Thyroid gland (tissue), 4 donors: Measurements from ENCODE around the gene ELMO1.

Experiments used
- POLR2A ChIP-seq, 2 donors: fragments of 450-650 bp; IDR thresholded peaks; one replicate each; pipeline ENCODE4 v1.6.1; 2017; ENCODE audit warnings: antibody characterized with exemption in 2 of 2, mild to moderate bottlenecking in 2 of 2, moderate library complexity in 1 of 2
- TF ChIP-seq, protein P1 (sequence below), 6 experiments: fragments of 200-600 bp in 3 of 6; fragments of 450-650 bp in 3 of 6; sonication (generic) in 3 of 6; IDR thresholded peaks; one replicate each; pipeline ENCODE4 v1.5.1; 2016 to 2019; ENCODE audit warnings: antibody characterized with exemption in 6 of 6, mild to moderate bottlenecking in 2 of 6, inconsistent platforms in 1 of 6, moderate library complexity in 1 of 6

- TF ChIP-seq, protein P1, sequence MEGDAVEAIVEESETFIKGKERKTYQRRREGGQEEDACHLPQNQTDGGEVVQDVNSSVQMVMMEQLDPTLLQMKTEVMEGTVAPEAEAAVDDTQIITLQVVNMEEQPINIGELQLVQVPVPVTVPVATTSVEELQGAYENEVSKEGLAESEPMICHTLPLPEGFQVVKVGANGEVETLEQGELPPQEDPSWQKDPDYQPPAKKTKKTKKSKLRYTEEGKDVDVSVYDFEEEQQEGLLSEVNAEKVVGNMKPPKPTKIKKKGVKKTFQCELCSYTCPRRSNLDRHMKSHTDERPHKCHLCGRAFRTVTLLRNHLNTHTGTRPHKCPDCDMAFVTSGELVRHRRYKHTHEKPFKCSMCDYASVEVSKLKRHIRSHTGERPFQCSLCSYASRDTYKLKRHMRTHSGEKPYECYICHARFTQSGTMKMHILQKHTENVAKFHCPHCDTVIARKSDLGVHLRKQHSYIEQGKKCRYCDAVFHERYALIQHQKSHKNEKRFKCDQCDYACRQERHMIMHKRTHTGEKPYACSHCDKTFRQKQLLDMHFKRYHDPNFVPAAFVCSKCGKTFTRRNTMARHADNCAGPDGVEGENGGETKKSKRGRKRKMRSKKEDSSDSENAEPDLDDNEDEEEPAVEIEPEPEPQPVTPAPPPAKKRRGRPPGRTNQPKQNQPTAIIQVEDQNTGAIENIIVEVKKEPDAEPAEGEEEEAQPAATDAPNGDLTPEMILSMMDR (IDR thresholded peaks at IDR 0.05), result no peak
- no peak for TF ChIP-seq POLR2A (IDR thresholded peaks at IDR 0.05)
These were observed 332.5 kb downstream of the ELMO1 start for GRCh38 chr7:37116093-37116701.
